ENCODE measurements around the gene QTRT2. TPM values are rescaled to one million over a fixed set of nuclear protein-coding genes. Genes with fewer than 3 reads are reported as not detected.

Gene QTRT2
- total RNA-seq (2014; rRNA removed; shearing (Covaris generic)): 32.1 and 32.3 TPM in 2 replicates
- polyA plus RNA-seq (2015; cell fraction: cytosol; rRNA removed): 21.6 and 24.1 TPM in 2 replicates
- 49.2 and 53.9 TPM in 2 replicates for polyA plus RNA-seq (2015; cell fraction: nucleus; rRNA removed)

- DNase-seq (ENCODE audit: low read depth): peak; percentile 100
Measured at GRCh38 chr3:114056130-114057010, at the start of gene QTRT2, which contains the start of gene CCDC191. QTRT2 (plus strand) TSS chr3:114056737; CDS start chr3:114065258, 8,521 bp downstream. CCDC191 (minus strand) TSS chr3:114056526; CDS start chr3:114056466, 60 bp downstream.

GRCh38 chr3:114011059-114011797 lies 45.3 kb upstream of the QTRT2 start:
- no peak for DNase-seq (ENCODE audit: low read depth)

- DNase-seq (ENCODE audit: low read depth): no peak
Measured at GRCh38 chr3:114014211-114014610, 42.3 kb upstream of the QTRT2 start.

- DNase-seq (ENCODE audit: low read depth): no peak
Measured at GRCh38 chr3:114019486-114019885, 37.1 kb upstream of the QTRT2 start.

GRCh38 chr3:114020907-114021306 lies 35.6 kb upstream of the QTRT2 start:
- DNase-seq (ENCODE audit: low read depth): no peak

GRCh38 chr3:114022145-114022802 lies 34.3 kb upstream of the QTRT2 start:
- DNase-seq (ENCODE audit: low read depth): no peak

- DNase-seq (ENCODE audit: low read depth): no peak
Measured at GRCh38 chr3:114025451-114025850, 31.1 kb upstream of the QTRT2 start.

- DNase-seq (ENCODE audit: low read depth): no peak
Measured at GRCh38 chr3:114026331-114026730, 30.2 kb upstream of the QTRT2 start.

- no peak for DNase-seq (ENCODE audit: low read depth)
Measured at GRCh38 chr3:114033721-114034120, 22.8 kb upstream of the QTRT2 start.

GRCh38 chr3:114034211-114034610 lies 22.3 kb upstream of the QTRT2 start:
- no peak for DNase-seq (ENCODE audit: low read depth)

GRCh38 chr3:114034787-114035545 lies 21.6 kb upstream of the QTRT2 start:
- peak; percentile 26 for DNase-seq (ENCODE audit: low read depth)

GRCh38 chr3:114035896-114036295 lies 20.6 kb upstream of the QTRT2 start:
- no peak for DNase-seq (ENCODE audit: low read depth)

GRCh38 chr3:114043205-114043604 lies 13.3 kb upstream of the QTRT2 start:
- DNase-seq (ENCODE audit: low read depth): no peak

GRCh38 chr3:114052216-114052615 lies 4.3 kb upstream of the QTRT2 start:
- DNase-seq (ENCODE audit: low read depth): no peak

GRCh38 chr3:114057011-114057347 lies 442 bp downstream of the QTRT2 start:
- DNase-seq (ENCODE audit: low read depth): no peak

GRCh38 chr3:114058646-114059045 lies 2.1 kb downstream of the QTRT2 start:
- DNase-seq (ENCODE audit: low read depth): no peak

- DNase-seq (ENCODE audit: low read depth): no peak
Measured at GRCh38 chr3:114060906-114061655, 4.5 kb downstream of the QTRT2 start.

- no peak for DNase-seq (ENCODE audit: low read depth)
Measured at GRCh38 chr3:114067804-114068203, 11.3 kb downstream of the QTRT2 start.

- no peak for DNase-seq (ENCODE audit: low read depth)
Measured at GRCh38 chr3:114068336-114068735, 11.8 kb downstream of the QTRT2 start.

GRCh38 chr3:114071786-114072185 lies 15.2 kb downstream of the QTRT2 start:
- no peak for DNase-seq (ENCODE audit: low read depth)
